ENCODE results near the gene PRSS23.
"Not testable (repeated sequence)": the region's sequence is repeated elsewhere in the genome, so short reads cannot be mapped to it uniquely, and the experiment has no call there.

Gene PRSS23

GRCh38 chr11:86800076-86800959 is at the start of gene PRSS23:
PRSS23 (plus strand) TSS chr11:86800542; CDS start chr11:86807644, 7,102 bp downstream.
- in situ Hi-C loops (cut with HindIII; ENCODE audit: low sequenced_read_pairs) = loop anchor here (10.0 kb wide), 1 partner anchor 326 kb away; no protein-coding TSS in a partner anchor

GRCh38 chr11:86753459-86753858 is 46.9 kb upstream of the PRSS23 start:
- in situ Hi-C loops (cut with HindIII; ENCODE audit: low sequenced_read_pairs) = no loop called here

- in situ Hi-C loops (cut with HindIII; ENCODE audit: low sequenced_read_pairs) = no loop called here
Measured at GRCh38 chr11:86755146-86755545, 45.2 kb upstream of the PRSS23 start.

GRCh38 chr11:86758171-86758570 is 42.2 kb upstream of the PRSS23 start:
- in situ Hi-C loops (cut with HindIII; ENCODE audit: low sequenced_read_pairs) = no loop called here

GRCh38 chr11:86760577-86760976 is 39.8 kb upstream of the PRSS23 start:
- in situ Hi-C loops (cut with HindIII; ENCODE audit: low sequenced_read_pairs) = no loop called here

GRCh38 chr11:86761978-86762377 is 38.4 kb upstream of the PRSS23 start:
- in situ Hi-C loops (cut with HindIII; ENCODE audit: low sequenced_read_pairs) = no loop called here

GRCh38 chr11:86765203-86765602 is 35.1 kb upstream of the PRSS23 start:
- in situ Hi-C loops (cut with HindIII; ENCODE audit: low sequenced_read_pairs) = no loop called here

- in situ Hi-C loops (cut with HindIII; ENCODE audit: low sequenced_read_pairs) = no loop called here
Measured at GRCh38 chr11:86765878-86766277, 34.5 kb upstream of the PRSS23 start.

GRCh38 chr11:86769219-86769618 is 31.1 kb upstream of the PRSS23 start:
- in situ Hi-C loops (cut with HindIII; ENCODE audit: low sequenced_read_pairs) = no loop called here

- in situ Hi-C loops (cut with HindIII; ENCODE audit: low sequenced_read_pairs) = not testable (repeated sequence)
Measured at GRCh38 chr11:86770473-86771027, 29.8 kb upstream of the PRSS23 start.

- in situ Hi-C loops (cut with HindIII; ENCODE audit: low sequenced_read_pairs) = no loop called here
Measured at GRCh38 chr11:86772999-86773398, 27.3 kb upstream of the PRSS23 start.

- in situ Hi-C loops (cut with HindIII; ENCODE audit: low sequenced_read_pairs) = no loop called here
Measured at GRCh38 chr11:86773513-86774252, 26.7 kb upstream of the PRSS23 start.

- in situ Hi-C loops (cut with HindIII; ENCODE audit: low sequenced_read_pairs) = no loop called here
Measured at GRCh38 chr11:86774417-86774816, 25.9 kb upstream of the PRSS23 start.

- in situ Hi-C loops (cut with HindIII; ENCODE audit: low sequenced_read_pairs) = no loop called here
Measured at GRCh38 chr11:86775361-86775760, 25.0 kb upstream of the PRSS23 start.

GRCh38 chr11:86781546-86781945 is 18.8 kb upstream of the PRSS23 start:
- in situ Hi-C loops (cut with HindIII; ENCODE audit: low sequenced_read_pairs) = no loop called here

GRCh38 chr11:86782742-86783141 is 17.6 kb upstream of the PRSS23 start:
- in situ Hi-C loops (cut with HindIII; ENCODE audit: low sequenced_read_pairs) = no loop called here

- in situ Hi-C loops (cut with HindIII; ENCODE audit: low sequenced_read_pairs) = no loop called here
Measured at GRCh38 chr11:86783661-86784060, 16.7 kb upstream of the PRSS23 start.

GRCh38 chr11:86784241-86784681 is 16.1 kb upstream of the PRSS23 start:
- in situ Hi-C loops (cut with HindIII; ENCODE audit: low sequenced_read_pairs) = no loop called here

GRCh38 chr11:86785576-86785975 is 14.8 kb upstream of the PRSS23 start:
- in situ Hi-C loops (cut with HindIII; ENCODE audit: low sequenced_read_pairs) = no loop called here

GRCh38 chr11:86787018-86787536 is 13.3 kb upstream of the PRSS23 start:
- in situ Hi-C loops (cut with HindIII; ENCODE audit: low sequenced_read_pairs) = no loop called here

- in situ Hi-C loops (cut with HindIII; ENCODE audit: low sequenced_read_pairs) = no loop called here
Measured at GRCh38 chr11:86787656-86788055, 12.7 kb upstream of the PRSS23 start.
